GM21528 (cell line): ENCODE data around the gene DNAJC9.
A peak's percentile ranks its signal among the peaks of the same experiment; 100 is the strongest.
"Not testable (repeated sequence)": the region's sequence is repeated elsewhere in the genome, so short reads cannot be mapped to it uniquely, and the experiment has no call there.

ENCODE experiments used
- ATAC-seq: cut with Tn5 transposase; IDR thresholded peaks from one replicate; pipeline ENCODE4 v1.9.1; 2021; ENCODE audit warnings: mild to moderate bottlenecking, moderate library complexity; ENCODE audit not compliant: unreplicated experiment, low FRiP score

DNAJC9 gene, protein sequence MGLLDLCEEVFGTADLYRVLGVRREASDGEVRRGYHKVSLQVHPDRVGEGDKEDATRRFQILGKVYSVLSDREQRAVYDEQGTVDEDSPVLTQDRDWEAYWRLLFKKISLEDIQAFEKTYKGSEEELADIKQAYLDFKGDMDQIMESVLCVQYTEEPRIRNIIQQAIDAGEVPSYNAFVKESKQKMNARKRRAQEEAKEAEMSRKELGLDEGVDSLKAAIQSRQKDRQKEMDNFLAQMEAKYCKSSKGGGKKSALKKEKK

DNA sequence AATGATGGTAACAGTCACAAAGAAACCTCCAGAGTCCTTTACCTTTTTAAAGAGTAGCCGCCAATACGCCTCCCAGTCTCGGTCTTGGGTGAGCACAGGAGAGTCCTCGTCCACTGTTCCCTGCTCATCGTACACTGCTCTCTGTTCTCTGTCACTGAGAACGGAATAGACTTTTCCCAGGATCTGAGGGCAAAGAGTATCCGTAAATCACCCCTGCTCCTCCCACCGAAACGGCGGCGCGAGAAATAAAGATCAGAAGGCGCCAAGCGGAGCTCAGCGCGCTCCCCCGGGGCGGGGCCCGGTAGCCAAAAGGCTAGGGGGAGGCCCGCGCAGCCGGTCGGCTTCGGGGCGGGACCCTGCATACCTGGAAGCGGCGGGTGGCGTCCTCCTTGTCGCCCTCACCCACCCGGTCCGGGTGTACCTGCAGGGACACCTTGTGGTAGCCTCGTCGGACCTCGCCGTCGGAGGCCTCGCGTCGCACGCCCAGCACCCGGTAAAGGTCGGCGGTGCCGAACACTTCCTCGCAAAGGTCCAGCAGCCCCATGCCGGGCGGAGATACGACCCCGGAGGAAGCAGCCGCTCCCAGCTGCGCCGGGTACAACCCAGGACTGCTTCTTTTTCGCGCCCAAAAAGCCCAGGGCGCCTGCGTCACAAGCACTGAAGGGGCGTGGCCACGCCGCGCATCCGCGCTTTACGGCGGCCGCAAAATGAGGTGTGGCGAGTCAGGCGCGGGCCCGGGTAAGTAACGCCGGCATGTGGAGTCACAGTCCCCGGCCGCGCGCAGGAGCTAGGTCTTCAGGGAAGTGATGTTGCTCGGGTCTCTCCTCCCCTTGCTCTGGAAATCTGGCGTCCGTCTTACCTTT lies at the start of gene DNAJC9:
TSS of gene DNAJC9 (minus strand) at position 610 of the 863 bp plus-strand sequence. CDS start at position 544, 66 bp downstream.
- ATAC-seq, result peak; percentile 82

DNA sequence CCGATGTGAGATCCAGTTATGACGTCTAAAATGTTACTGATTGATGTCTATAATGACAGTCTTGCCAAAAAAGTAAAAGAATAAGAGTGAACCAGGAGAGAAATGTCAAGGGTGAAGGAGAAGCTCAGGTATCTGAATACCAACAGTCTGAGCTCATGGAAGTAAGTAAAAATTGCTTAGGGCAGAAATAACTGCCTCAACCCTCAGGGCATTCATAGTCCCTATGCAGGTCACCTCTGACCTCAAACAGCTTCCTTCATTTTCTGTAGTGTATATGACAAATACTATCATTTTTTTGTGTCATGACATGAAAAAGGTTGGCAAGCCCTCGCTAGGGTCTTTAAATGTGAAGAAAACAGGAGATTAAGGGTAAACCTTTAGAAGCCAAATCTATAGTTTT lies 46.4 kb upstream of the DNAJC9 start:
- ATAC-seq, result no peak

DNA sequence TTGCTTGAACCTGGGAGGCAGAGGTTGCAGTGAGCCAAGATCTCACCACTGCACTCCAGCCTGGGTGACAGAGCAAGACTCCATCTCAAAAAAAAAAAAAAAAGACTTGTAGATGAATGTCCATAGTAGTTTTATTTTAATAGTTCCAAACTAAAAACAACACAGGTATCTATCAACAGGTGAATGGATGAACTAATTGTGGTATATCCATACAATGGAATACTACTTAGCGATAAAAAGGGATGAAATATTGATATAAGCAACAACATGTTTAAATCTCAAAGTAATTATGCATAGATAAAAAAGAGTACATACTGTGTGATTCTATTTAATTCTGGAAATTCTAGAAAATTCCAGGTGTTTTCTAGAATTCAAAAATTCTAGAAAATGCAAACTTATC lies 42.9 kb upstream of the DNAJC9 start:
- ATAC-seq, result no peak

DNA sequence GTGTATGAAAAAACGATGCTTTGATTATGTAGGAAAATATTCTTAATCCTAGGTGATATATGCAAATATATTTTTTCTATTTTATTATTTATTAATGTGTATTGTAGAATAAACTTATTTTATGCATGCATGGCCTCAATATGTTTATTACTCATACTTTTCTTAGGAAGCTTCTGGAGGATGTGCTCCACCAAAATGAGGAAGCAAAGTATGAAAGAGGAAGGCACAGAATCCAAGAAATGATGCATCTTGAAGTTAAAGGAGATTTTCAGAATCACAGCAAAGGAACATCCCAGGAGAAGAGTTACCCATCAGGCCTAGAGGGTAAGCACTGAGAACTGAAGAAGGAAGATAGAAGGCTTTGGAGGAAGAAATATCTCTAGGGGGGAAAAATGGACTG lies 40.4 kb upstream of the DNAJC9 start:
- ATAC-seq, result no peak

DNA sequence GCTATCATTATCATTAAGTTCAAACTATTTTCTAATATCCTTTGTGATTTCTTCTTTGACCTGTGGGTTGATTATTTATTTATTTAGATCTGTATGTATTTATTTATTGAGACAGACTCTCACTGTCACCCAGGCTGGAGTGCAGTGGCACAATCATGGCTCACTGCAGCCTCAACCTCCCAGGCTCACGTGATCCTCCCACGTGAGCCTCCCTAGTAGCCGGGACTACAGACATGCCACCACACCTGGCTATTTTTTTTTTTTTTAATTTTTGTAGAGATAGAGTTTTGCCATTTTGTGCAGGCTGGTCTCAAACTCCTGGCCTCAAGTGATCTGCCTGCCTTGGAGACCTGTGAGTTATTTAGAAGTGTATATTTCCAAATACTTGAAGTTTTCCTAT lies 34.0 kb upstream of the DNAJC9 start:
- no peak for ATAC-seq

DNA sequence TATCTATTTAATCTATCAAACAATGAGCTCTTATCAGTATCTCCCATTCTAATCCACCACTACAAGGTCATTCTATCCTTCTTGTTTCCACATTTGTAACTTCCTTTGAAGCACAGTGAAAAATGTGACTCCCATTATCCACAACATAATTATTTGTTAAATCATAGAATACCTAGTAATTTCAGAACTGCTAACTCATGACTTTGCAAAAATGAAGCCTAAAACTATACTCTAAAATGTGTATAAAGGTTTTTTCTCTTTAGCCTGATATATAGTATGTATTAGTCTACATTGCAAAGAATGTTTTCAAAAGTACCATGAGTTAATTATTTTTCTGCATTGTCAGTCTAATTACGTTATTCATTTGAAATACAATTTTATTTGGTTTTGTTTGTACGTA lies 17.4 kb upstream of the DNAJC9 start:
- ATAC-seq, result no peak

DNA sequence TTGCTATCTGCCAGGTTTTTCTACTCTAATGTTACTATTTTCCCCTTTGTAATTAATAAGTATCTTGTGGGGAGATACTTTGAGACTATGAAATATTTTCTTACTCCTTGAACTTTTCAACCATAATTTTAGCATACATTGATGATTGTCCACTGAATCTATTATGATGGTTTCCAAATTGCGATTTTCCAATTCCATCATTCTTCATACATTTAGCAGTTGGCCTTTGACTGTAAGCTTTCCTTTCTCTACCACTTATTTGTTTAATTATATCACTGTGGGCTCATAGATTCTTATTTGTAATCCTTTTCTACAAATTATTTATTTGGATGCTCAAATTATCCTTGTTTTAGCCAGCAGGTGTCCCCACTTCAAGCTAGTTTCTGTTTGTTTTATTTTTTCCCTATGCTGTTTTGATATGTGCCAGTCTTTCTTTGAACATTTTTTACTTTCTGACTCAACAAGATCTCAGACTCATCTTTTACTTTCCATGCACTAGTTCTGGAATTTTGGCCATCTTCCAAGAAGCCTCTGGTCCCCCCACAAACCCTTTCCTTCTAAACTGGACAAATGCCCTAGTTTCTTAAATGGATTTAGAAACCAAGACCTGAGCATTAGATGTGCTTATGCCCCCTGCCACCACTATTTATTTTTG lies 16.8 kb upstream of the DNAJC9 start:
- ATAC-seq, result no peak

DNA sequence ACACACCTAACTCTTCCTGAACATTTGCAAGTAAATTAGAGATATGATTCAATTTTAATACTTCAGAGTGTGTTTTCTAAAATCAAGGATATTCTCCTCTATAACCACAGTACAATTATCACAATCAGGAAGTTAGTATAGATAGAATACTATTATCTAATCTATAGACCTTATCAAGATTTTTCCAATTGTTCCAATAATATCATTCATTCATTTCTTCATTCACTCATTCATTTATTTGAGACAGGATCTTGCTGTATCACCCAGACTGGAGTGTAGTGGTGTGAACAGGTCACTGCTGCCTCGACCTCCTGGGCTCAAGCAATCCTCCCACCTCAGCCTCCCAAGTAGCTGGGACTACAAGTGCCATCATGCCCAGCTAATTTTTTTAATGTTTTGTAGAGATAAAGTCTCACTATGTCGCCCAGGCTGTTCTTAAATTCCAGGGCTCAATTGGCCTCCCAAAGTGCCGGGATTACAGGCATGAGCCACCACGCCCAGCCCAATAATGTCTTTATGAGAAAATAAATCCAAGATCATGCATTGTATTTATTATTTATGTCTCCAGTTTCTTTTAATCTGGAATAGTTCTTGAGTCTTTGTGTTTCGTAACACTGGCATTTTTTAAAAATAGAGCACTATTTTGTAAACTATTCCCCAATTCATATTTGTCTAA lies 16.0 kb upstream of the DNAJC9 start:
- ATAC-seq, result no peak

DNA sequence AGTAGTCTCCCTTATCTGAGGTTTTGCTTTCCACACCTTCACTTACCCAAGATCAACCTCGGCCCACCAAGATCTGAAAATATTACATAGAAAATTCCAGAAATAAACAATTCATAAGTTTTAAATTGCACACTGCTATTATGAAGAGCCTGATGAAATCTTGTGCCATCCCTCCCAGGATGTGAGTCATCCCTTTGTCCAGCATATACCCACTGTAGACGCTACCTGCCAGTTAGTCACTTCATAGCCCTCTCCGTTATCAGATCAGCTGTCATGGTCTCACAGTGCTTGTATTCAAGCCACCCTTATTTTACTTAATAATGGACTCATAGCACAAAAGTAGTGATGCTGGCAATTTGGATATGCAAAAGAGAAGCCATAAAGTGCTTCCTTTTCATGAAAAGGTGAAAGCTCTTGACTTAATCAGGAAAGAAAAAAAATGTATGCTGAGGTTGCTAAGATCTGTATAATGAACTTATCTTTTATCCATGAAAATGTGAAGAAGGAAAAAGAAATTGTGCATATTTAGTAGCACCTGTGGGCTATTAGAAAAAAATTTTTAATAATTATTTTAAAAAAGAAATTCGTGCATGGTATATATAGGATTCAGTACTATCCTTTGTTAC lies 15.2 kb upstream of the DNAJC9 start:
- ATAC-seq, result no peak

DNA sequence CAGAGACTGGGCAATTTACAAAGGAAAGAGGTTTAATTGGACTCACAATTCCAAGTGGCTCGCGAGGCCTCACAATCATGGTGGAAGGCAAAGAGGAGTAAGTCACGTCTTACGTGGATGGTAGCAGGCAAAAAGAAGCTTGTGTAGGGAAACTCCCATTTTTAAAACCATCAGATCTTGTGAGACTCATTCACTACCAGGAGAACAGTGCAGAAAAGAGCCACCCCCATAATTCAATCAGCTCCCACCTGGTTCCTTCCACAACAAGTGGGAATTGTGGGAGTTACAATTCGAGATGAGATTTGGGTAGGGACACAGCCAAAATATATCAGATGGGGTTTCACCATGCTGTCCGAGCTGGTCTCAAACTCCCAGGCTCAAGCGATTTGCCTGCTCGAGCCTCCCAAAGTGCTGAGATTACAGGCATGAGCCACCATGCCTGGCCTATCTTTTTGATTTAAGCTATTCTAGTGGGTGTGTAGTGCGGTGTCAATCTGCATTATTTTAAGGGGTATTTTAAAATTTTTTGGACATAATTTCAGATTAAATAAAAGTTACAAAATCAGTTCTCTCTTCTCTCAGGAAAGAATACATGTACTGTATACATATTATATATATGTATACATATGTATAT lies 14.4 kb upstream of the DNAJC9 start:
- no peak for ATAC-seq

DNA sequence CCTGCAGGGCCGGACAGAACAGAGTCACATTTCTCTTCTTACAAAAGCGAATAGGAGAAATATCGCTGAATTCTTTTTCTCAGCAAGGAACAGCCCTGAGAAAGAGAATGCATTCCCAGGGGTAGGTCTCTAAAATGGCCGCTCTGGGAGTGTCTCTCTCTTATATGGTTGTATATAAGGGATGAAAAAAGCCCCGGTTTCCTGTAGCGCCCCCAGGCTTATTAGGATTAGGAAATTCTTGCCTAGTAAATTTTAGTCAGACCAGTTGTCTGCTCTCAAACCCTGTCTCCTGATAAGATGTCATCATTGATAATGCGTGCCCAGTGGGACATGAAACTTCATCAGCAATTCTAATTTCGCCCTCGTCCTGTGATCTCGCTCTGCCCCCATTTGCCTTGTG lies 11.6 kb upstream of the DNAJC9 start:
- not testable (repeated sequence) for ATAC-seq

DNA sequence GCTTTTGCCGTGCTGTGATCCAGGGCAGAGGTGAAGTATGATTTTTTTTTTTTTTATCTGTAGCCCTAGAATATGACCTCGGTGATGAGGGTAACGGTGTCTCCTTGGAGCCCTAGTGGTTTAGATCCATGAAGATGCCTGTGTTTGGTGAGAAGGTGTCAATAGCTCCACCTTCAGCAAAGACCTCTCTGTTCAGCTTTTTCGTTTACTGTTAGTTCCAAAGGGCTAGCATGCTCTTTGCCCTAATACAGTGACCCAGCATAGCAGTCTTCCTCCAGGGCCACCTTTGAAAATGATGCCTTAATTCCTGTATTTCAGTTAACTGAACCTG lies 6.1 kb upstream of the DNAJC9 start:
- ATAC-seq, result no peak

DNA sequence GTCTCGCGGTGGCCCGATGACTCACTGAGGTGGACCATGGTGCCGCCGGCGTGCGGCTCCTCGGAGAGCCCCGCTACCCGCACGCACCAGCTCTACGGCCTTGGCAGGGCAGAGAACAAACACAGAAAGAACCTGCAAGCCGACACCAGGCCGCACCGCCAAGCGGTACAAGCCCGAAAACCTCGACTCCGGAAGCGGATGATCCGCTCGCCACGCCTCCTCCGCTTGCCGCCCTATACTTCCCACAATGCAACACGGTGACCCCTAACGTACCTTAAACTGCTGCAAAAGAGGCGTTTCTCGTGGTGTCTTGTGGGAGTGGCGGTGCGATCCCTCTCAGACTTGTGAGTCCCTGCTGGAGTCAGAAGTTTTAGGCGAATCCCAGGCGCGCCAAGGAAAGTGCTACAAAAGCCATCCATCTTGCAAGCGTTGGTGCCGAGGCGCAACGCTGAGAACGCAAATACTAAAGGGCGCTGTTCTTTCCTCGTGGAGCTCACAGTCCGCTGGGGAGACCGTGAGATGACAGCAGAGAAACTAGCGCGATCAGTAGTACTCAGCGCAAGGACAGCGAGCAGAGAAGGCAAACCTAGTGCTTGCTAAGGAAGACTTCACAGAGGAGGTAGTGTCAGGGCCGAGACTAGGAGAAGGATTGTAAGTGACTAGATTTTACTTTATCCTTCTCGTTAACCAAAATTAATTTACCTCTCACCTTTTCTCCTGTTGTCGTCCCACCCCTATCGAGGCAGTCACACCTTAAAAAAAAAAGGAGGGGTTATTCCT lies 5.6 kb upstream of the DNAJC9 start, which contains the start of gene MRPS16:
TSS of gene MRPS16 (minus strand) at position 200 of the 780 bp plus-strand sequence. CDS start at position 38, 162 bp downstream.
- peak; percentile 77 for ATAC-seq

DNA sequence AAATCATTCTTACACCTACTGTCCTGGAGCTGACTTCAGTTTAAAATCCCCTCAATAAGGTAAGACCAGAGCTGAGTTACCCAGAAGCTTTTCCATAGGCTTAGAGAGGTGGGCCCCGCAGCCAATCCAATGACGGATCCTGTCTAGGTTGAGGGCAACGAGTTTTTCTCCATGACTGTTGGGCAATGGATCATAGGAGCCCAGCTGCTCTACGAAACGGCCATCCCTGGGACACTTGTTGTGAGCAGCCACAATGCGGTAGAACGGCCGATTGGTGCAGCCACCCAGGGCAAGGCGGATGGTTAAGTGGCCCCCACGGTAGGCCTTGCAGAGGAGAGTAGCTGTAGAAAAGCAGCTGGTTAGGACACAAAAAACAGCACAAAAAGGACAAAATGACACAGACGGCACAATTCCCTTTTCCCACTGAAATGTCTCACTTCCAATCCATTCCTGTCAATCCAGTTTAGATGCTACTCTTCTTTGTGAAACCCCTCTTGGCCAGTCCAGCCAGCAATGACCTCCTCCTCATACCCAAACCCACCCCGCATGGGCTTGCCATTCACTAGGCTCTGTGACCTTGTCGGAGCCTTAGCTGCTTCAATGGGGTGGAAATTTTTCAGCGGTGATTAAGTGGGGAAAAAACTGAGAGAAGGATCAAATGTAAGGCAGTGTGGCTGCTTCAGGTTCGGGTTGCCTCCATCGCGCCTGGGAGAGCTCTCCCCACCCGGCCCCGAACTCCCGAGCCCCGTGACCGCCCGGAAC lies 4.8 kb upstream of the DNAJC9 start:
- ATAC-seq, result peak; percentile 33

DNA sequence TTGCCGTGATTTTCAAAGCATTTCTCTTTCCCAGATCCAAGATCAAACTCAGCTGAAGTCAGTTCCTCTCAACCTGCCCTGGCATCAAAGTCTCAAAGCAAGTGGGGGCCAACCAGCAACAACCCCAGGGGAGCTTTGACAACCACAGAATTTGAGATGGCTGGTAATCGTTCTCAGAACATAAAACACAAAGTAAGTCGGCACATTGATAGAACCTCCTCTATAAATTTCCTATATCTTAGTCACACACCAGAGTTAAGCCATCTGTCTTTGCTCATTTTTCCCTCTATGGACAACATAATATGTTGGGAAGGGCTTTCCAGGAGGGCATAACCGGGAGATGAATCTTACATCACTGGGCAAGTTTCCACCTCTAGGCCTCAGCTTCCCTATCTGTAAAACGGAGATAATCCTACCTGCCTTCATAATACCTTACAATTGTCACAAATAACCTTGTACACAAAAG lies 1.2 kb upstream of the DNAJC9 start:
- no peak for ATAC-seq

DNA sequence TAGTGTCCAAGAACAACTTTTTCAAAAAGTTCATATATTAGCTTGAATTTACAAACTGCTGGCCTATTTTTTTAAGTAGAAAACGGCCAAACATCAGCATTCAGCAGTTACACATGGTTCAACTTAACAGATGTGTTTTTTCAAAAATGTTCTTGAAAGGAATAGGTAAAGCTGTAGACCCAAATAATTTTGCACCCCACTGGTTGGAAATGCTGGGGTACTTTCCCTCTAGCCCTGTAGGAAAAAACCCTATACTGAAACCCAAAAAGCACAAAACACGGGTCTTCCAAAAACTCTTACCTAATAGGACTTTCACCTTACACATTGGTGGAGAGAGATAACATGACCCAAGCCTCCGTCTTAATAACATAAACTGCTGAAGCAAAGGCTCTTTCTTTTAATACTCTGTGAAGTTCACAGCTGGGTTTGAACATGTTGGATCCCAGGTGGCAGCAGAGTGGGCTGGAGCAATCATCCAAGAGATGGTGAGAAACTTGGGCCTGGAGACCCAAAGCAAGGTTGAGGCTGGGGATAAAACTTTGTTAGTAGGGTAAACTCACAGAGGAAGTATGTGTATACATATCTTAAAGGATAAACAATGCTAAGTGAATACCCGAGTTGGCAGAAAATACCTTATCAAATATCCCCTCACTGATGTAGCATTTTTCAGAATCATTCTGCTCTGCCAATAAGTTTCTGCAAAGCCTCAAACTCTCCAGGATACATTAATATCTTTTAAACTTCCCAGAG lies 629 bp upstream of the DNAJC9 start:
- ATAC-seq, result no peak

DNA sequence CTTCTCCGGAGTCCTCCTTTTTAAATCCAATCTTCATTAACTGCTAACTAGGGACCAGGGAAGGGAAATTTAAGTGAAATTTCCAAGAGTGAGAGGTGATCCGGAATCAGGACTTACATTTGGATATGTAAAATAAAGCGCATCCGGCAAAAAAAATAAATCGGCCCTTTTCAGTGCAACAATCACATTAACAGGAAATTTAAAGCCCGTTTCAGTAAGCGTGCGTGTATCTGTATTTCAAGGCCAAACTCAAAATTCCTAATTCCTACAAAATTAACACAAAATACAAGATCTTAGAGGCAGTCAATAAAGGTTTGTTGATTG lies 771 bp downstream of the DNAJC9 start:
- ATAC-seq, result no peak
